Measurements from ENCODE around the gene RGL1. TPM values are rescaled to one million over a fixed set of nuclear protein-coding genes. Genes with fewer than 3 reads are reported as not detected.
A peak's percentile ranks its signal among the peaks of the same experiment; 100 is the strongest.

The RGL1 gene
- total RNA-seq, 4 donors from 2014 or later: 11.6 to 22.5 (median 15.0) TPM

GRCh38 chr1:183794088-183794487, 10.8 kb upstream of the RGL1 start:
- WGBS, 2 donors: 89 to 91% methylated on average over 1 of the region's 1 CpG
- DNase-seq (ENCODE audit: low spot score in 2 of 2): no peak
- intact Hi-C loops (cut with DNase I; ENCODE audit: low total_unique reads): no loop called here
- no peak for TF ChIP-seq POLR2A (IDR thresholded peaks at IDR 0.05)
- TF ChIP-seq, protein P1, sequence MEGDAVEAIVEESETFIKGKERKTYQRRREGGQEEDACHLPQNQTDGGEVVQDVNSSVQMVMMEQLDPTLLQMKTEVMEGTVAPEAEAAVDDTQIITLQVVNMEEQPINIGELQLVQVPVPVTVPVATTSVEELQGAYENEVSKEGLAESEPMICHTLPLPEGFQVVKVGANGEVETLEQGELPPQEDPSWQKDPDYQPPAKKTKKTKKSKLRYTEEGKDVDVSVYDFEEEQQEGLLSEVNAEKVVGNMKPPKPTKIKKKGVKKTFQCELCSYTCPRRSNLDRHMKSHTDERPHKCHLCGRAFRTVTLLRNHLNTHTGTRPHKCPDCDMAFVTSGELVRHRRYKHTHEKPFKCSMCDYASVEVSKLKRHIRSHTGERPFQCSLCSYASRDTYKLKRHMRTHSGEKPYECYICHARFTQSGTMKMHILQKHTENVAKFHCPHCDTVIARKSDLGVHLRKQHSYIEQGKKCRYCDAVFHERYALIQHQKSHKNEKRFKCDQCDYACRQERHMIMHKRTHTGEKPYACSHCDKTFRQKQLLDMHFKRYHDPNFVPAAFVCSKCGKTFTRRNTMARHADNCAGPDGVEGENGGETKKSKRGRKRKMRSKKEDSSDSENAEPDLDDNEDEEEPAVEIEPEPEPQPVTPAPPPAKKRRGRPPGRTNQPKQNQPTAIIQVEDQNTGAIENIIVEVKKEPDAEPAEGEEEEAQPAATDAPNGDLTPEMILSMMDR (IDR thresholded peaks at IDR 0.05): no peak
- no peak overlapping the region for H3K4me3 ChIP-seq (ENCODE audit: low read depth, poor library complexity, severe bottlenecking)

GRCh38 chr1:183800449-183800848, 4.5 kb upstream of the RGL1 start:
- no peak for DNase-seq (ENCODE audit: low spot score in 2 of 2)
- 79 to 85% methylated on average over 1 of the region's 1 CpG for WGBS, 2 donors
- H3K4me3 ChIP-seq (ENCODE audit: low read depth, poor library complexity, severe bottlenecking): no peak overlapping the region
- intact Hi-C loops (cut with DNase I; ENCODE audit: low total_unique reads): no loop called here
- TF ChIP-seq POLR2A (IDR thresholded peaks at IDR 0.05): no peak
- TF ChIP-seq, protein P1 (IDR thresholded peaks at IDR 0.05): no peak

- no peak overlapping the region for H3K4me3 ChIP-seq (ENCODE audit: low read depth, poor library complexity, severe bottlenecking)
- no peak for DNase-seq (ENCODE audit: low spot score in 2 of 2)
- WGBS, 2 donors: 94 to 98% methylated on average over 2 of the region's 2 CpGs
- intact Hi-C loops (cut with DNase I; ENCODE audit: low total_unique reads): no loop called here
- no peak for TF ChIP-seq POLR2A (IDR thresholded peaks at IDR 0.05)
- TF ChIP-seq, protein P1 (IDR thresholded peaks at IDR 0.05): no peak
These were observed 3.3 kb upstream of the RGL1 start for GRCh38 chr1:183801649-183802048.

DNA sequence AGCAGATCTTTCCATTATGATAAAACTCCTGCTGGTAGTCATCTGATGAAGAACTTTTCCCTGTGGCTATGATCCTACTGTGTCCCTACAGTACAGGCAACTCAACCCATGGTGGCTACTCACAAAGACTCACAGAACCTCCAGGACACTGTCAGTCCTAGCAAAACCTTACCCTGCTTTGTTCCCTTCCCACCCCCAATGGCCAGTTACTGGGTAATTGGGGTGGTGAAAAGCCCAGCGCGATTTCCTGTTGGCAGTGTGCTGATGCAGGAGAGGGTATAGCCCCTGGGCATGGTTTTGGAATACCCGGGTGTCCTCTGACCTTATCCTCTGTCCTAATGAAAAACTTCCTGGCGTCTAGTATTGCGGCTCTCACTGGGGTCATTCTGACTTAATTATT, 533 bp upstream of the RGL1 start:
- peak in 1 of 2 donors; percentile 86 for DNase-seq (ENCODE audit: low spot score in 2 of 2)
- WGBS, 2 donors: 7 to 21% methylated on average over 5 of the region's 5 CpGs
- intact Hi-C loops (cut with DNase I; ENCODE audit: low total_unique reads): no loop called here
- TF ChIP-seq POLR2A (IDR thresholded peaks at IDR 0.05): no peak
- TF ChIP-seq, protein P1 (IDR thresholded peaks at IDR 0.05): no peak
- H3K4me3 ChIP-seq (ENCODE audit: low read depth, poor library complexity, severe bottlenecking): no peak overlapping the region

- DNase-seq (ENCODE audit: low spot score in 2 of 2): no peak
- intact Hi-C loops (cut with DNase I; ENCODE audit: low total_unique reads): no loop called here
- H3K4me3 ChIP-seq (ENCODE audit: low read depth, poor library complexity, severe bottlenecking): no peak overlapping the region
- 7 to 9% methylated on average over 4 of the region's 4 CpGs for whole genome bisulfite sequencing, 2 donors
- TF ChIP-seq POLR2A (IDR thresholded peaks at IDR 0.05): no peak
- TF ChIP-seq, protein P1 (IDR thresholded peaks at IDR 0.05): no peak
These were observed 1.2 kb downstream of the RGL1 start for GRCh38 chr1:183806125-183806524.

- no peak for DNase-seq (ENCODE audit: low spot score in 2 of 2)
- TF ChIP-seq POLR2A (IDR thresholded peaks at IDR 0.05): no peak
- TF ChIP-seq, protein P1 (IDR thresholded peaks at IDR 0.05): no peak
- 31 to 32% methylated on average over 1 of the region's 1 CpG for WGBS, 2 donors
- intact Hi-C loops (cut with DNase I; ENCODE audit: low total_unique reads): no loop called here
- no peak overlapping the region for H3K4me3 ChIP-seq (ENCODE audit: low read depth, poor library complexity, severe bottlenecking)
These were observed 1.8 kb downstream of the RGL1 start for GRCh38 chr1:183806675-183807074.

Measured in lower leg skin (tissue), 4 donors.